Stomach (tissue), 9 donors: ENCODE data around the gene P2RY8. TPM values are rescaled to one million over a fixed set of nuclear protein-coding genes. Genes with fewer than 3 reads are reported as not detected.

Experiments used
- DNase-seq, 2 donors: peaks; one replicate each; pipeline versions ENCODE4 v3.0.0 to v3.0.0-alpha.2; 2013 to 2019
- H3K27ac ChIP-seq, 5 donors: fragments of 200-600 bp in 4 of 5; sonication (generic) in 4 of 5; one replicate each; pipeline ENCODE4 v1.5.1; 2013 to 2019; ENCODE audit warnings: mild to moderate bottlenecking in 1 of 5, moderate library complexity in 1 of 5
- H3K27me3 ChIP-seq, 3 donors: fragments of 200-600 bp; sonication (generic); one replicate each; pipeline ENCODE4 v1.5.1; 2017 to 2019; ENCODE audit warnings: mixed run types in 1 of 3
- H3K36me3 ChIP-seq, 4 donors: fragments of 200-600 bp; sonication (generic); 1 replicate in 3 of 4; 2 replicates in 1 of 4; pipeline ENCODE4 v1.5.1; 2016 to 2019
- H3K4me1 ChIP-seq, 4 donors: fragments of 200-600 bp; sonication (generic); one replicate each; pipeline ENCODE4 v1.5.1; 2016 to 2019
- H3K4me3 ChIP-seq, 4 donors: fragments of 200-600 bp; sonication (generic) in 3 of 4; one replicate each; pipeline ENCODE4 v1.5.1; 2016 to 2019; ENCODE audit warnings: mild to moderate bottlenecking in 1 of 4
- H3K9me3 ChIP-seq, 4 donors: fragments of 200-600 bp; sonication (generic); one replicate each; pipeline ENCODE4 v1.5.1; 2016 to 2019
- EP300 ChIP-seq: sonication (generic); formaldehyde crosslinking; IDR thresholded peaks from one replicate; pipeline ENCODE4 v1.6.1; 2017; ENCODE audit warnings: antibody characterized with exemption
- POLR2A ChIP-seq, 4 donors: fragments of 450-650 bp; IDR thresholded peaks; one replicate each; pipeline ENCODE4 v1.6.1; 2016; ENCODE audit warnings: antibody characterized with exemption in 4 of 4, control low read depth in 2 of 4, mild to moderate bottlenecking in 1 of 4, moderate library complexity in 1 of 4
- POLR2AphosphoS5 ChIP-seq, 3 donors: sonication (generic); formaldehyde crosslinking; IDR thresholded peaks; one replicate each; pipeline ENCODE4 v1.6.1; 2016; ENCODE audit warnings: antibody characterized with exemption in 3 of 3
- WGBS, 5 donors: extraction: QIAGEN DNeasy Blood & Tissue Kit in 3 of 5; methylation state at CpG; one replicate each; pipeline versions ENCODE4 v1.1.5 to v1.1.7; 2013 to 2018; 5-methylcytosine and 5-hydroxymethylcytosine counted together
- intact Hi-C: fragments of 100-400 bp; cut with DNase I; formaldehyde crosslinking; loops from one replicate; pipeline ENCODE4 v1.15.1; 2023; ENCODE audit warnings: low total_unique reads
- polyA plus RNA-seq, 3 donors: library from polyadenylated mRNA; stranded (reverse); fragments of 200-250 nt; gene quantifications; one replicate each; pipeline ENCODE4 v1.2.3, GENCODE V29; 2013
- total RNA-seq, 5 donors: library from RNA; depleted of rRNA; stranded (reverse); fragments of >200 nt; gene quantifications; one replicate each; pipeline versions ENCODE4 v1.1.0 to v1.2.3, GENCODE V29; 2014 to 2016
- TF ChIP-seq, protein P1 (sequence below), 7 experiments: fragments of 450-650 bp in 4 of 7; fragments of 200-600 bp in 3 of 7; sonication (generic) in 3 of 7; IDR thresholded peaks; one replicate each; pipeline ENCODE4 v1.5.1; 2016 to 2019; ENCODE audit warnings: antibody characterized with exemption in 7 of 7, control low read depth in 2 of 7, mild to moderate bottlenecking in 1 of 7
- donor health status: healthy with polysubstance abuse.
- donor health status: Bipolar disorder and iron deficiency.
- donor health status: healthy.

Gene P2RY8
- total and polyA plus RNA-seq, 8 donors, result 0.31 to 3.3 (median 1.3) TPM; not detected in 2

DNA sequence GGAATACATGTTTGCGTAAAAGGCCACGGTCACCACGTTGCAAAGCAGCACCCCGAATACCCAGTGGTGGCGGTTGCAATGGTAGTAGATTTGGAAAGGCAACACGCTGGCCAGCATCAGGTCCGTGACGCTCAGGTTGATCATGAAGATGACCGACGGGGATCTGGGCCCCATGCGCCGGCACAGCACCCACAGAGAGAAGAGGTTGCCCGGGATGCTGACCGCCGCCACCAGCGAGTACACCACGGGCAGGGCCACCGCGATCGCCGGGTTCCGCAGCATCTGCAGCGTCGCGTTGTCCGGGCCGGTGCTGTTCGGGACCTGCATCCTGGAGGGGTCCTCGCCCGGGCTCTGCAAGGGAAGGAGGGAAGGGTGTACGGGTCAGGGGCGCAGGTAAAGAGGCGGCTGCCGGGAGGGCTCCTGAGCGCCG, 70.7 kb downstream of the P2RY8 start:
- H3K9me3 ChIP-seq, result no peaks in the 10 kb centered on the region
- intact Hi-C loops, result loop anchor here (10.0 kb wide), 1 partner anchor 109 kb away; no protein-coding TSS in a partner anchor
- H3K36me3 ChIP-seq, result peaks cover 0 to 7% (median 0%) of the 10 kb centered on the region in 4 donors
- TF ChIP-seq, protein P1, sequence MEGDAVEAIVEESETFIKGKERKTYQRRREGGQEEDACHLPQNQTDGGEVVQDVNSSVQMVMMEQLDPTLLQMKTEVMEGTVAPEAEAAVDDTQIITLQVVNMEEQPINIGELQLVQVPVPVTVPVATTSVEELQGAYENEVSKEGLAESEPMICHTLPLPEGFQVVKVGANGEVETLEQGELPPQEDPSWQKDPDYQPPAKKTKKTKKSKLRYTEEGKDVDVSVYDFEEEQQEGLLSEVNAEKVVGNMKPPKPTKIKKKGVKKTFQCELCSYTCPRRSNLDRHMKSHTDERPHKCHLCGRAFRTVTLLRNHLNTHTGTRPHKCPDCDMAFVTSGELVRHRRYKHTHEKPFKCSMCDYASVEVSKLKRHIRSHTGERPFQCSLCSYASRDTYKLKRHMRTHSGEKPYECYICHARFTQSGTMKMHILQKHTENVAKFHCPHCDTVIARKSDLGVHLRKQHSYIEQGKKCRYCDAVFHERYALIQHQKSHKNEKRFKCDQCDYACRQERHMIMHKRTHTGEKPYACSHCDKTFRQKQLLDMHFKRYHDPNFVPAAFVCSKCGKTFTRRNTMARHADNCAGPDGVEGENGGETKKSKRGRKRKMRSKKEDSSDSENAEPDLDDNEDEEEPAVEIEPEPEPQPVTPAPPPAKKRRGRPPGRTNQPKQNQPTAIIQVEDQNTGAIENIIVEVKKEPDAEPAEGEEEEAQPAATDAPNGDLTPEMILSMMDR (IDR thresholded peaks at IDR 0.05), result no peak
- no peak for TF ChIP-seq POLR2AphosphoS5 (IDR thresholded peaks at IDR 0.05)
- no peak for TF ChIP-seq POLR2A (IDR thresholded peaks at IDR 0.05)
- no peak for TF ChIP-seq EP300
- H3K4me1 ChIP-seq, result peaks cover 0 to 32% (median 6%) of the 10 kb centered on the region in 4 donors
- no peak overlapping the region for H3K4me3 ChIP-seq
- H3K27me3 ChIP-seq, result peaks cover 0 to 68% (median 13%) of the 10 kb centered on the region in 3 donors
- DNase-seq, result peak in 1 of 2 donors; percentile 24
- WGBS, 5 donors, result 38 to 57% (median 47%) methylated on average over 20 to 36 of the region's 36 CpGs
- H3K27ac ChIP-seq, result no peak overlapping the region

DNA sequence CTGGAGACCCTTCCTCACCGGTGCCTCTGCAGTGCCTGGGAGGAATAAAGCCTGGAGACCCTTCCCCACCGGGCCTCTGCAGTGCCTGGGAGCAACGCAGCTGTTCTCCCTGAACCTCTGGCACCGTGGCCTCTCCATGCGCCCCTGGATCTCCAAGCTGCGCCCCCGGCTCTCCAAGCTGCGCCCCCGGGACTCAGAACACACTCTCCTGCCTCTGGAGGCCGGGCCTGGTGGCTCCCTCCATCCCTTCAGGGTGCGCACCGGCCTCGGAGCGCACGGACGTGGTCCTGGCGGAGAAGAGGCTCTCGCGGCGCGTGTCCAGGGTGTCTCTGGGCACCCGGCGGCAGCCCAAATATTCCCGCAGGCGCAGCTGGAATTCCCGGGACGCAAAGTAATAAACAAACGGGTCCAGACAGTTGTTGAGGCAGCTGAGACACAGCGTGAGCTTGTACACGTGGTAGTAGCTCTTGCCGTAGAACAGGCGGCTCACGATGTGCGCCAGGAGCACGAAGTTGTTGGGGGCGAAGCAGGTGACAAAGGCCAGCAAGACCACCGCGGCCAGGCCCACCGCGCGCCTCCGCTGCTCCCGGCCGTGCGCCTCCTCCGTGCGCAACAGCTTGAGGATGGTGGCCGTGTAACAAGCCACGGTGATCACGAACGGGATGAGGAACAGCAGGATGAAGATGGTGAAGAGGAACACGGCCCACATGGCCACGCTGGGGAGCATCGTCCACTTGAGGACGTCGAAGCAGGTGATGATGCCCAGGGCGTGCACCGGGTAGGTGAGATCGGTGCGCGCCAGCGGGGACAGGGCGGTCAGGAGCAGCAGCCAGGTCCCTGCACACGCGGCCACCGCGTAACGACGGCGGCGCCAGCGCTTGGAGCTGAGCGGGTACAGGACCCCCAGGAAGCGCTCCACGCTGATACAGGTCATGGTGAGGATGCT, 71.4 kb downstream of the P2RY8 start:
- H3K36me3 ChIP-seq, result peaks cover 0 to 7% (median 0%) of the 10 kb centered on the region in 4 donors
- peaks cover 0 to 32% (median 6%) of the 10 kb centered on the region in 4 donors for H3K4me1 ChIP-seq
- no peaks in the 10 kb centered on the region for H3K9me3 ChIP-seq
- H3K27ac ChIP-seq, result no peak overlapping the region
- 40 to 65% (median 48%) methylated on average over 51 to 75 of the region's 75 CpGs for WGBS, 5 donors
- peak in 1 of 2 donors; percentile 17 for DNase-seq
- intact Hi-C loops, result loop anchor here (10.0 kb wide), 1 partner anchor 109 kb away; no protein-coding TSS in a partner anchor
- peaks cover 0 to 63% (median 13%) of the 10 kb centered on the region in 3 donors for H3K27me3 ChIP-seq
- TF ChIP-seq EP300, result no peak
- no peak for TF ChIP-seq POLR2A (IDR thresholded peaks at IDR 0.05)
- TF ChIP-seq, protein P1 (IDR thresholded peaks at IDR 0.05), result no peak
- TF ChIP-seq POLR2AphosphoS5 (IDR thresholded peaks at IDR 0.05), result no peak
- H3K4me3 ChIP-seq, result no peak overlapping the region

GRCh38 chrX:1464971-1465285, 72.1 kb downstream of the P2RY8 start:
- WGBS, 5 donors, result 53 to 76% (median 72%) methylated on average over 11 to 12 of the region's 12 CpGs
- Histone ChIP-seq H3K4me3 (no peak overlapping the region), H3K27me3 (peaks cover 0 to 57% (median 13%) of the 10 kb centered on the region in 3 donors), H3K36me3 (peaks cover 0 to 7% (median 0%) of the 10 kb centered on the region in 4 donors), H3K9me3 (no peaks in the 10 kb centered on the region), H3K27ac (peak overlapping the region in 1 of 5 donors; percentile 1), H3K4me1 (peaks cover 0 to 32% (median 6%) of the 10 kb centered on the region in 4 donors)
- TF ChIP-seq POLR2A (IDR thresholded peaks at IDR 0.05), result no peak
- TF ChIP-seq, protein P1 (IDR thresholded peaks at IDR 0.05), result no peak
- TF ChIP-seq EP300, result no peak
- no peak for TF ChIP-seq POLR2AphosphoS5 (IDR thresholded peaks at IDR 0.05)
- peak in 1 of 2 donors; percentile 18 for DNase-seq
- intact Hi-C loops, result loop anchor here (10.0 kb wide), 1 partner anchor 110 kb away; no protein-coding TSS in a partner anchor
